Thyroid gland (tissue), 4 donors: ENCODE data around the gene SPATS2L. TPM values are rescaled to one million over a fixed set of nuclear protein-coding genes. Genes with fewer than 3 reads are reported as not detected.

ENCODE experiments used
- DNase-seq, 2 donors: peaks; one replicate each; pipeline ENCODE4 v3.0.0-alpha.2; 2019
- H3K27ac ChIP-seq, 3 donors: fragments of 200-600 bp; sonication (generic); 1 replicate in 2 of 3; 2 replicates in 1 of 3; pipeline ENCODE4 v1.5.1; 2016 to 2019; ENCODE audit warnings: mild to moderate bottlenecking in 1 of 3, moderate library complexity in 1 of 3
- H3K27me3 ChIP-seq: fragments of 200-600 bp; sonication (generic); one replicate; pipeline ENCODE4 v1.5.1; 2019
- H3K36me3 ChIP-seq, 2 donors: fragments of 200-600 bp; sonication (generic); one replicate each; pipeline ENCODE4 v1.5.1; 2016 to 2019
- H3K4me1 ChIP-seq, 2 donors: fragments of 200-600 bp; sonication (generic); one replicate each; pipeline ENCODE4 v1.5.1; 2017 to 2019
- H3K4me3 ChIP-seq, 3 donors: fragments of 200-600 bp; sonication (generic); replicated peaks in 1 of 3; 1 replicate in 2 of 3; 2 replicates in 1 of 3; pipeline ENCODE4 v1.5.1; 2016; ENCODE audit warnings: mild to moderate bottlenecking in 1 of 3
- H3K9me3 ChIP-seq: fragments of 200-600 bp; sonication (generic); one replicate; pipeline ENCODE4 v1.5.1; 2017
- CTCF ChIP-seq, 6 experiments: fragments of 200-600 bp in 3 of 6; fragments of 450-650 bp in 3 of 6; sonication (generic) in 3 of 6; IDR thresholded peaks; one replicate each; pipeline ENCODE4 v1.5.1; 2016 to 2019; ENCODE audit warnings: antibody characterized with exemption in 6 of 6, mild to moderate bottlenecking in 2 of 6, inconsistent platforms in 1 of 6, moderate library complexity in 1 of 6
- POLR2A ChIP-seq, 2 donors: fragments of 450-650 bp; IDR thresholded peaks; one replicate each; pipeline ENCODE4 v1.6.1; 2017; ENCODE audit warnings: antibody characterized with exemption in 2 of 2, mild to moderate bottlenecking in 2 of 2, moderate library complexity in 1 of 2
- WGBS, 2 donors: methylation state at CpG; one replicate each; pipeline ENCODE4 v1.1.5; 2017; 5-methylcytosine and 5-hydroxymethylcytosine counted together
- intact Hi-C: fragments of 100-400 bp; cut with DNase I; formaldehyde crosslinking; loops from one replicate; pipeline ENCODE4 v1.15.1; 2023
- total RNA-seq, 4 donors: library from RNA; depleted of rRNA; stranded (reverse); fragments of >200 nt; gene quantifications; one replicate each; pipeline ENCODE4 v1.2.3, GENCODE V29; 2016

The SPATS2L gene
- total RNA-seq, 4 donors from 2014 or later, result 41.7 to 101 (median 73.3) TPM

GRCh38 chr2:200267350-200267749, 39.1 kb upstream of the SPATS2L start:
- DNase-seq, result no peak
- H3K27ac ChIP-seq, result no peak overlapping the region
- H3K27me3 ChIP-seq, result no peaks in the 10 kb centered on the region
- H3K36me3 ChIP-seq, result no peaks in the 10 kb centered on the region
- H3K4me3 ChIP-seq, result no peak overlapping the region
- TF ChIP-seq POLR2A (IDR thresholded peaks at IDR 0.05) (no peak), CTCF (IDR thresholded peaks at IDR 0.05) (no peak)
- H3K4me1 ChIP-seq, result no peaks in the 10 kb centered on the region
- intact Hi-C loops, result no loop called here
- 95% methylated on average over 2 of the region's 2 CpGs for WGBS, 2 donors
- H3K9me3 ChIP-seq, result no peaks in the 10 kb centered on the region

DNA sequence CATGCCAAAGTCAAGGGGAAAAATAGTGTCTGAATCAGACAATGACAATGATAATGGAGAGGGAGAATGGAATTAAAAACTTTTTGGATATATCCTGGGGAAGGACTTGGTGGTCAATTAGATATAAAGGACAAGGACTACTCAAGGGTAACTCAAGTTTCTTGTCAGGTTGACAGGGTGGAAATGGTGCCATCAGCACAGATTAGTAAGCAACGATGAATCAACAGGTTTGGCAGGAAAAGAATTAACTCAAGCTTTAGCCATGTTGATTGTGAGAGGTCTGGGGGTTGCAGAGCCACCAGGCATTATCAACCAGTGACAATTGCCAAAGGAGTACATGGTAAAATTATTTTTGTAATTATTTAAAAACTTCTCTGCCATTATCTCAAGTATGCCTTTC, 35.8 kb upstream of the SPATS2L start:
- H3K9me3 ChIP-seq, result no peaks in the 10 kb centered on the region
- no peaks in the 10 kb centered on the region for H3K4me1 ChIP-seq
- no peaks in the 10 kb centered on the region for H3K27me3 ChIP-seq
- intact Hi-C loops, result no loop called here
- no peak overlapping the region for H3K4me3 ChIP-seq
- H3K27ac ChIP-seq, result no peak overlapping the region
- no peak for TF ChIP-seq CTCF (IDR thresholded peaks at IDR 0.05)
- no peak for TF ChIP-seq POLR2A (IDR thresholded peaks at IDR 0.05)
- DNase-seq, result no peak
- no peaks in the 10 kb centered on the region for H3K36me3 ChIP-seq
- WGBS, 2 donors, result 81 to 86% methylated on average over 1 of the region's 1 CpG

- Histone ChIP-seq H3K36me3 (no peaks in the 10 kb centered on the region), H3K27me3 (no peaks in the 10 kb centered on the region), H3K4me3 (no peak overlapping the region), H3K27ac (no peak overlapping the region), H3K4me1 (no peaks in the 10 kb centered on the region), H3K9me3 (no peaks in the 10 kb centered on the region)
- TF ChIP-seq CTCF (IDR thresholded peaks at IDR 0.05) (no peak), POLR2A (IDR thresholded peaks at IDR 0.05) (no peak)
- intact Hi-C loops, result no loop called here
- no peak for DNase-seq
- 78 to 86% methylated on average over 2 of the region's 2 CpGs for WGBS, 2 donors
These were observed 34.2 kb upstream of the SPATS2L start for GRCh38 chr2:200272320-200272719.

DNA sequence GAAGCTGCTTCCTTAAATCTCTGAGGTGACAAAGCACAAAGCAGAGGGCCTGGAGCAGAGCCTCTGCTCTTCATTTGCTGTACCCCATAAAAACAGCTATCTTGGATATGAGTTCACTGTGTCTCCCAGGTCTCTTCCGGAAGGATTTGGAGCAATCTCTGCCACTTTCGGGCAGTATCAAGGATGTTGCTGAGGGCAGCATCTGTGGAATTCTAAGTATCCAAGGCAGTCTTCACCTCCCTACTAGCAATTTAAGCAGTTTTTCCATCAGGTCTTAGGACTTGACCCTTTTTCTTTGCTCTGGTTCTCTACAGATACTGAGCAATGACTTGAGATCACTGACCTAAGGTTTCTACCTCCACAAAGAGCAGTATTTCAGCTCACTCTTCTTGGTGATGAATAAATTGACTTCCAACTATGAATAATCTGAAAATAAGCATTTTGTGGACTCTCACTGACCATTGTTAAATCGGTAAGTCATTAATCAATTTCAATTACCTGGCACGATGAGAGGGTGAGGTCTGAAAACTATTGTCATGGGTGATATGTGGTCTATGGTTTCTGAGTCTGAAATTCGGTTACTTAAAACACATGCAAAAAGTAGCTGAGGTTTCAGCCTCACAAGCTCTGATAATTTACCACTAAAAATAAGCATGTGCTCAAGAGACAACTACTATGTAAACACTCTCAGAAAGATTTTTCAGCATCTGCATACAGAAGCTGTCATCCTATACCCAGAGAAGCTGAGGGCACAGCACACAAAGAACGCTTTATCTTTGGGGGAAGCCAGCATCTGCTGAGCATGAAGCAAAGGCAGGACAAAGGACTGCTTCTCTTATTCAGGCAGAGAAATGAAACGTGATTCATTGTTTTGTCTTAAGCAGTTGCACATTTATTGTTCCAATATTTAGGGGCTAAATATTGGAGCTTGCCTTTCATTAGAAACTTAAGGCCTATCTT, 32.1 kb upstream of the SPATS2L start:
- TF ChIP-seq CTCF (IDR thresholded peaks at IDR 0.05) (no peak), POLR2A (IDR thresholded peaks at IDR 0.05) (no peak)
- DNase-seq, result no peak
- 81 to 84% methylated on average over 7 of the region's 7 CpGs for WGBS, 2 donors
- intact Hi-C loops, result no loop called here
- H3K4me1 ChIP-seq, result no peaks in the 10 kb centered on the region
- no peaks in the 10 kb centered on the region for H3K27me3 ChIP-seq
- H3K36me3 ChIP-seq, result no peaks in the 10 kb centered on the region
- no peaks in the 10 kb centered on the region for H3K9me3 ChIP-seq
- no peak overlapping the region for H3K4me3 ChIP-seq
- no peak overlapping the region for H3K27ac ChIP-seq

DNA sequence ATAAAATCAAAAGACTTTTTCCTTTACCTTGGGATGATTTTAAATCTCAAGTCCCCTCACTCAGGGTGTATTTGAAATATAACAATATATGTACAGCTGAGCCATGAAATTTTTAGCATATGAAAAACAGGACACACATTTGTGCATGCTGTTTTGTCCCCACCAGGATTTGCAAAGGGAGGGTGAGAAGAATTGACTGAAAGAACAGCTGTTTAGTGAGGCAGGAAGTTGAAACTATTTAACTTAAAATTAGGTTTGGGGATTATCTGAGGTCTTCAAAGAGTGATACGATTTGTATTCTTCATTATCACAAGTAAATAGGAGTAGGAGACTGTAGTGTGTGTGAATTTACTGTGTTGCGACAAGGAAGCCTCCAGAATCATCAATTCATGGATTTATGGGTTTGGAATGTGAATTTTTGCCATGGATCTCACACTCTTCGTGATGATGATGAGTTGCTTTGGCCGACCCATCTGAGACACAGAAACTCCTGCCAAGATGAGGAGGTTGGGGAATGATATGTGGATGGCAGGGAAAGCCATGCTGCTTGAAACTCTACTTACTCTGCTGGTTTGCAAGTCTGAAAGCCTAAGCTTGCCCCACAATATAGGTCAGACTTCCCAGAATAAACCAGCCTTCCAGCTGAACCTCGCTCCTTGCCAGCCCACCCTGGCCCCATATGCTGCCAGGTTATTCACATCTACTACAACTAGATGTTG, 31.0 kb upstream of the SPATS2L start:
- no peak overlapping the region for H3K27ac ChIP-seq
- no peaks in the 10 kb centered on the region for H3K27me3 ChIP-seq
- 75 to 79% methylated on average over 5 of the region's 5 CpGs for WGBS, 2 donors
- no peaks in the 10 kb centered on the region for H3K9me3 ChIP-seq
- H3K4me1 ChIP-seq, result no peaks in the 10 kb centered on the region
- H3K4me3 ChIP-seq, result no peak overlapping the region
- intact Hi-C loops, result no loop called here
- H3K36me3 ChIP-seq, result no peaks in the 10 kb centered on the region
- DNase-seq, result no peak
- TF ChIP-seq CTCF (IDR thresholded peaks at IDR 0.05) (no peak), POLR2A (IDR thresholded peaks at IDR 0.05) (no peak)
